ENCODE data around the gene RAP1GAP.
A peak's percentile ranks its signal among the peaks of the same experiment; 100 is the strongest.

The RAP1GAP gene

GRCh38 chr1:21661886-21662285 lies 7.3 kb downstream of the RAP1GAP start:
- DNase-seq: no peak

- no peak for DNase-seq
These were observed 9.2 kb downstream of the RAP1GAP start for GRCh38 chr1:21659924-21660326.

GRCh38 chr1:21659099-21659923 lies 9.8 kb downstream of the RAP1GAP start:
- peak; percentile 86 for DNase-seq

GRCh38 chr1:21657456-21658190 lies 11.5 kb downstream of the RAP1GAP start:
- DNase-seq: no peak

- no peak for DNase-seq
These were observed 13.4 kb downstream of the RAP1GAP start for GRCh38 chr1:21655748-21656147.

GRCh38 chr1:21655259-21655658 lies 13.9 kb downstream of the RAP1GAP start:
- DNase-seq: no peak

- no peak for DNase-seq
These were observed 14.9 kb downstream of the RAP1GAP start for GRCh38 chr1:21654209-21654608.

GRCh38 chr1:21653744-21654100 lies 15.4 kb downstream of the RAP1GAP start:
- DNase-seq: no peak

- DNase-seq: no peak
These were observed 16.0 kb downstream of the RAP1GAP start for GRCh38 chr1:21652937-21653743.

GRCh38 chr1:21652101-21652936 lies 16.8 kb downstream of the RAP1GAP start:
- DNase-seq: no peak

- peak; percentile 57 for DNase-seq
These were observed 17.7 kb downstream of the RAP1GAP start for GRCh38 chr1:21651214-21652042.

- no peak for DNase-seq
These were observed 18.8 kb downstream of the RAP1GAP start for GRCh38 chr1:21650400-21650799.

- DNase-seq: no peak
These were observed 19.8 kb downstream of the RAP1GAP start for GRCh38 chr1:21649315-21649714.

- DNase-seq: no peak
These were observed 20.4 kb downstream of the RAP1GAP start for GRCh38 chr1:21648791-21649190.

- no peak for DNase-seq
These were observed 20.8 kb downstream of the RAP1GAP start for GRCh38 chr1:21648352-21648730.

GRCh38 chr1:21647431-21648351 lies 21.5 kb downstream of the RAP1GAP start:
- peak; percentile 15 for DNase-seq

- no peak for DNase-seq
These were observed 23.6 kb downstream of the RAP1GAP start for GRCh38 chr1:21645550-21645949.

- no peak for DNase-seq
These were observed 24.3 kb downstream of the RAP1GAP start for GRCh38 chr1:21644906-21645305.

GRCh38 chr1:21644348-21644747 lies 24.8 kb downstream of the RAP1GAP start:
- DNase-seq: no peak

- DNase-seq: no peak
These were observed 25.5 kb downstream of the RAP1GAP start for GRCh38 chr1:21643624-21644023.

All from CD4-positive, alpha-beta T cell treated with Interleukin-21 for 1 hour (primary cell).